ENCODE results near the gene RASL11B.

RASL11B gene

GRCh38 chr4:52865300-52865699 is 3.2 kb downstream of the RASL11B start:
- Histone ChIP-seq H3K56ac (ENCODE audit: low read length) (peak overlapping the region; percentile 27), H3K4me1 (ENCODE audit: control insufficient read depth, low read depth, low read length) (peaks cover 7% of the 10 kb centered on the region), H4K5ac (ENCODE audit: low read length) (no peak overlapping the region), H3K4me3 (ENCODE audit: low read length) (no peak overlapping the region), H3K79me2 (ENCODE audit: control insufficient read depth, insufficient read depth, low read length) (peaks cover 29% of the 10 kb centered on the region), H3K79me1 (ENCODE audit: low read length) (peaks cover 15% of the 10 kb centered on the region), H2AK5ac (ENCODE audit: low read length) (no peak overlapping the region), H2BK120ac (ENCODE audit: low read depth, low read length) (no peak overlapping the region), H3K4ac (ENCODE audit: low read depth, low read length) (no peak overlapping the region), H2BK15ac (replicated peaks; ENCODE audit: low read depth) (no peak overlapping the region), H2BK5ac (ENCODE audit: low read length) (no peak overlapping the region), H3K4me2 (ENCODE audit: low read length) (peak overlapping the region; percentile 8), H3K36me3 (ENCODE audit: control insufficient read depth, insufficient read depth, low read length) (peaks cover 11% of the 10 kb centered on the region), H3K27me3 (ENCODE audit: insufficient read depth, low read length, poor library complexity) (no peaks in the 10 kb centered on the region), H3K9ac (ENCODE audit: low read length) (peak overlapping the region; percentile 36), H3K23ac (ENCODE audit: low read length) (peak overlapping the region; percentile 53), H4K8ac (ENCODE audit: low read depth, low read length) (no peak overlapping the region), H3K27ac (ENCODE audit: low read depth, low read length) (no peak overlapping the region), H3K18ac (ENCODE audit: low read length) (no peak overlapping the region)
- DNase-seq, result no peak
- no CpG with 5 or more reads among the region's 9 CpGs for WGBS (ENCODE audit: extremely low coverage, insufficient coverage, low lambda C conversion rate)

GRCh38 chr4:52866734-52867133 is 4.6 kb downstream of the RASL11B start:
- DNase-seq, result no peak
- H3K4me3 ChIP-seq (ENCODE audit: low read length), result no peak overlapping the region

GRCh38 chr4:52867163-52867562 is 5.0 kb downstream of the RASL11B start:
- Histone ChIP-seq H3K9ac (ENCODE audit: low read length) (no peak overlapping the region), H3K27me3 (ENCODE audit: insufficient read depth, low read length, poor library complexity) (no peaks in the 10 kb centered on the region), H3K4me3 (ENCODE audit: low read length) (no peak overlapping the region), H3K79me2 (ENCODE audit: control insufficient read depth, insufficient read depth, low read length) (peaks cover 29% of the 10 kb centered on the region), H3K4me1 (ENCODE audit: control insufficient read depth, low read depth, low read length) (peaks cover 2% of the 10 kb centered on the region), H3K18ac (ENCODE audit: low read length) (no peak overlapping the region), H3K27ac (ENCODE audit: low read depth, low read length) (no peak overlapping the region), H2AK5ac (ENCODE audit: low read length) (no peak overlapping the region), H2BK15ac (replicated peaks; ENCODE audit: low read depth) (no peak overlapping the region), H4K5ac (ENCODE audit: low read length) (no peak overlapping the region), H3K56ac (ENCODE audit: low read length) (no peak overlapping the region), H3K79me1 (ENCODE audit: low read length) (peaks cover 15% of the 10 kb centered on the region), H2BK5ac (ENCODE audit: low read length) (no peak overlapping the region), H2BK120ac (ENCODE audit: low read depth, low read length) (no peak overlapping the region), H3K23ac (ENCODE audit: low read length) (no peak overlapping the region), H3K36me3 (ENCODE audit: control insufficient read depth, insufficient read depth, low read length) (peaks cover 11% of the 10 kb centered on the region), H4K8ac (ENCODE audit: low read depth, low read length) (no peak overlapping the region), H3K4ac (ENCODE audit: low read depth, low read length) (no peak overlapping the region), H3K4me2 (ENCODE audit: low read length) (no peak overlapping the region)
- no peak for DNase-seq
- WGBS (ENCODE audit: extremely low coverage, insufficient coverage, low lambda C conversion rate), result no CpG with 5 or more reads among the region's 4 CpGs

More at GRCh38 chr4:52866734-52867133, 4.6 kb downstream of the RASL11B start:
- Histone ChIP-seq H3K4me1 (ENCODE audit: control insufficient read depth, low read depth, low read length) (peaks cover 2% of the 10 kb centered on the region), H4K5ac (ENCODE audit: low read length) (no peak overlapping the region), H3K79me1 (ENCODE audit: low read length) (peaks cover 15% of the 10 kb centered on the region), H3K23ac (ENCODE audit: low read length) (no peak overlapping the region), H3K27ac (ENCODE audit: low read depth, low read length) (no peak overlapping the region), H2AK5ac (ENCODE audit: low read length) (no peak overlapping the region), H3K36me3 (ENCODE audit: control insufficient read depth, insufficient read depth, low read length) (peaks cover 11% of the 10 kb centered on the region), H3K56ac (ENCODE audit: low read length) (no peak overlapping the region), H3K18ac (ENCODE audit: low read length) (no peak overlapping the region), H3K27me3 (ENCODE audit: insufficient read depth, low read length, poor library complexity) (no peaks in the 10 kb centered on the region), H2BK5ac (ENCODE audit: low read length) (no peak overlapping the region), H2BK15ac (replicated peaks; ENCODE audit: low read depth) (no peak overlapping the region), H3K79me2 (ENCODE audit: control insufficient read depth, insufficient read depth, low read length) (peaks cover 29% of the 10 kb centered on the region), H3K4me2 (ENCODE audit: low read length) (no peak overlapping the region), H3K4ac (ENCODE audit: low read depth, low read length) (no peak overlapping the region), H4K8ac (ENCODE audit: low read depth, low read length) (no peak overlapping the region), H2BK120ac (ENCODE audit: low read depth, low read length) (no peak overlapping the region), H3K9ac (ENCODE audit: low read length) (no peak overlapping the region)
- no CpG with 5 or more reads among the region's 4 CpGs for WGBS (ENCODE audit: extremely low coverage, insufficient coverage, low lambda C conversion rate)

- peak; percentile 85 for DNase-seq
- no CpG with 5 or more reads among the region's 8 CpGs for WGBS (ENCODE audit: extremely low coverage, insufficient coverage, low lambda C conversion rate)
Observed at GRCh38 chr4:52868133-52868532, 6.0 kb downstream of the RASL11B start.

GRCh38 chr4:52869196-52869595 is 7.1 kb downstream of the RASL11B start:
- H3K56ac ChIP-seq (ENCODE audit: low read length), result no peak overlapping the region
- H3K9ac ChIP-seq (ENCODE audit: low read length), result no peak overlapping the region
- H2BK5ac ChIP-seq (ENCODE audit: low read length), result no peak overlapping the region
- no peak overlapping the region for H3K23ac ChIP-seq (ENCODE audit: low read length)
- H3K27me3 ChIP-seq (ENCODE audit: insufficient read depth, low read length, poor library complexity), result no peaks in the 10 kb centered on the region
- peaks cover 10% of the 10 kb centered on the region for H3K79me1 ChIP-seq (ENCODE audit: low read length)
- no peak overlapping the region for H3K4me3 ChIP-seq (ENCODE audit: low read length)
- H3K4me1 ChIP-seq (ENCODE audit: control insufficient read depth, low read depth, low read length), result peaks cover 5% of the 10 kb centered on the region
- H3K36me3 ChIP-seq (ENCODE audit: control insufficient read depth, insufficient read depth, low read length), result peaks cover 11% of the 10 kb centered on the region
- H4K5ac ChIP-seq (ENCODE audit: low read length), result no peak overlapping the region
- no peak overlapping the region for H2BK120ac ChIP-seq (ENCODE audit: low read depth, low read length)
- H3K4me2 ChIP-seq (ENCODE audit: low read length), result no peak overlapping the region
- no peak overlapping the region for H3K27ac ChIP-seq (ENCODE audit: low read depth, low read length)
- no peak overlapping the region for H2BK15ac ChIP-seq (replicated peaks; ENCODE audit: low read depth)
- WGBS (ENCODE audit: extremely low coverage, insufficient coverage, low lambda C conversion rate), result no CpG with 5 or more reads among the region's 12 CpGs
- no peak overlapping the region for H3K4ac ChIP-seq (ENCODE audit: low read depth, low read length)
- no peak for DNase-seq
- H2AK5ac ChIP-seq (ENCODE audit: low read length), result no peak overlapping the region
- no peak overlapping the region for H3K18ac ChIP-seq (ENCODE audit: low read length)
- H4K8ac ChIP-seq (ENCODE audit: low read depth, low read length), result no peak overlapping the region
- H3K79me2 ChIP-seq (ENCODE audit: control insufficient read depth, insufficient read depth, low read length), result peaks cover 13% of the 10 kb centered on the region

More at GRCh38 chr4:52868133-52868532, 6.0 kb downstream of the RASL11B start:
- no peak overlapping the region for H3K18ac ChIP-seq (ENCODE audit: low read length)
- H2BK120ac ChIP-seq (ENCODE audit: low read depth, low read length), result no peak overlapping the region
- no peak overlapping the region for H3K9ac ChIP-seq (ENCODE audit: low read length)
- H4K8ac ChIP-seq (ENCODE audit: low read depth, low read length), result no peak overlapping the region
- H3K27me3 ChIP-seq (ENCODE audit: insufficient read depth, low read length, poor library complexity), result no peaks in the 10 kb centered on the region
- no peak overlapping the region for H3K56ac ChIP-seq (ENCODE audit: low read length)
- H3K23ac ChIP-seq (ENCODE audit: low read length), result no peak overlapping the region
- no peak overlapping the region for H3K4me3 ChIP-seq (ENCODE audit: low read length)
- no peak overlapping the region for H3K4me2 ChIP-seq (ENCODE audit: low read length)
- peaks cover 19% of the 10 kb centered on the region for H3K79me2 ChIP-seq (ENCODE audit: control insufficient read depth, insufficient read depth, low read length)
- no peak overlapping the region for H3K4ac ChIP-seq (ENCODE audit: low read depth, low read length)
- no peak overlapping the region for H2AK5ac ChIP-seq (ENCODE audit: low read length)
- H2BK15ac ChIP-seq (replicated peaks; ENCODE audit: low read depth), result no peak overlapping the region
- peaks cover 11% of the 10 kb centered on the region for H3K36me3 ChIP-seq (ENCODE audit: control insufficient read depth, insufficient read depth, low read length)
- H4K5ac ChIP-seq (ENCODE audit: low read length), result no peak overlapping the region
- H2BK5ac ChIP-seq (ENCODE audit: low read length), result no peak overlapping the region
- no peak overlapping the region for H3K27ac ChIP-seq (ENCODE audit: low read depth, low read length)
- H3K4me1 ChIP-seq (ENCODE audit: control insufficient read depth, low read depth, low read length), result peaks cover 2% of the 10 kb centered on the region
- H3K79me1 ChIP-seq (ENCODE audit: low read length), result peaks cover 11% of the 10 kb centered on the region

- no CpG with 5 or more reads among the region's 1 CpG for WGBS (ENCODE audit: extremely low coverage, insufficient coverage, low lambda C conversion rate)
- Histone ChIP-seq H3K23ac (ENCODE audit: low read length) (no peak overlapping the region), H3K79me1 (ENCODE audit: low read length) (peaks cover 8% of the 10 kb centered on the region), H3K4ac (ENCODE audit: low read depth, low read length) (no peak overlapping the region), H3K36me3 (ENCODE audit: control insufficient read depth, insufficient read depth, low read length) (peaks cover 11% of the 10 kb centered on the region), H3K4me1 (ENCODE audit: control insufficient read depth, low read depth, low read length) (peaks cover 6% of the 10 kb centered on the region), H3K18ac (ENCODE audit: low read length) (no peak overlapping the region), H3K27me3 (ENCODE audit: insufficient read depth, low read length, poor library complexity) (no peaks in the 10 kb centered on the region), H3K27ac (ENCODE audit: low read depth, low read length) (no peak overlapping the region), H2AK5ac (ENCODE audit: low read length) (no peak overlapping the region), H3K56ac (ENCODE audit: low read length) (no peak overlapping the region), H3K4me2 (ENCODE audit: low read length) (no peak overlapping the region), H2BK120ac (ENCODE audit: low read depth, low read length) (no peak overlapping the region), H3K79me2 (ENCODE audit: control insufficient read depth, insufficient read depth, low read length) (peaks cover 9% of the 10 kb centered on the region), H3K4me3 (ENCODE audit: low read length) (no peak overlapping the region), H2BK5ac (ENCODE audit: low read length) (no peak overlapping the region), H4K8ac (ENCODE audit: low read depth, low read length) (no peak overlapping the region), H2BK15ac (replicated peaks; ENCODE audit: low read depth) (no peak overlapping the region), H3K9ac (ENCODE audit: low read length) (no peak overlapping the region), H4K5ac (ENCODE audit: low read length) (no peak overlapping the region)
- no peak for DNase-seq
Observed at GRCh38 chr4:52869656-52870055, 7.5 kb downstream of the RASL11B start.

Measured in mesendoderm (in vitro differentiated cells).